VCaP (cell line): ENCODE measurements around the gene UGT2A1.

Experiments used
- H3K27ac ChIP-seq: fragments of 450-650 bp; 2 replicates; pipeline ENCODE4 v1.5.1; 2017
- CTCF ChIP-seq: fragments of 450-650 bp; conservative IDR thresholded peaks from 2 replicates; pipeline ENCODE4 v1.5.1; 2017; ENCODE audit warnings: mild to moderate bottlenecking, moderate library complexity

The UGT2A1 gene

GRCh38 chr4:69658133-69658532 is 5.1 kb upstream of the UGT2A1 start:
- H3K27ac ChIP-seq: no peak overlapping the region
- TF ChIP-seq CTCF: no peak

GRCh38 chr4:69656653-69657158 is 3.7 kb upstream of the UGT2A1 start:
- no peak overlapping the region for H3K27ac ChIP-seq
- no peak for TF ChIP-seq CTCF

- TF ChIP-seq CTCF: no peak
- H3K27ac ChIP-seq: no peak overlapping the region
Observed at GRCh38 chr4:69650872-69651271, 2.2 kb downstream of the UGT2A1 start.

- H3K27ac ChIP-seq: no peak overlapping the region
- no peak for TF ChIP-seq CTCF
Observed at GRCh38 chr4:69649629-69650028, 3.4 kb downstream of the UGT2A1 start.

GRCh38 chr4:69649207-69649606 is 3.8 kb downstream of the UGT2A1 start:
- no peak overlapping the region for H3K27ac ChIP-seq
- no peak for TF ChIP-seq CTCF

- no peak for TF ChIP-seq CTCF
- H3K27ac ChIP-seq: no peak overlapping the region
Observed at GRCh38 chr4:69642961-69643360, 10.1 kb downstream of the UGT2A1 start.

- no peak for TF ChIP-seq CTCF
- H3K27ac ChIP-seq: no peak overlapping the region
Observed at GRCh38 chr4:69640289-69640688, 12.8 kb downstream of the UGT2A1 start.
